ENCODE results near the gene AMPD3.

AMPD3 gene

GRCh38 chr11:10543782-10544181, 88.7 kb downstream of the AMPD3 start:
- Histone ChIP-seq H2AK5ac (ENCODE audit: low read length, severe bottlenecking) (no peak overlapping the region), H4K8ac (ENCODE audit: low read length) (no peak overlapping the region), H3K79me1 (replicated peaks; ENCODE audit: low read length, poor library complexity, severe bottlenecking) (peaks cover 2% of the 10 kb centered on the region), H3K4me3 (ENCODE audit: insufficient read depth in 1 of 2, low read depth in 1 of 2, low read length in 2 of 2) (no peak overlapping the region), H3K18ac (ENCODE audit: low read depth in 1 of 2, low read length in 2 of 2) (no peak overlapping the region), H3K4me1 (ENCODE audit: control insufficient read depth, insufficient read depth, low read depth, low read length) (no peaks in the 10 kb centered on the region), H3K23ac (ENCODE audit: low read length in 2 of 2) (no peak overlapping the region), H2BK12ac (ENCODE audit: low read length in 2 of 2) (peak overlapping the region in 1 of 2 experiments; percentile 54), H2AFZ (ENCODE audit: low read depth, low read length) (no peak overlapping the region), H3K4ac (ENCODE audit: low read depth in 1 of 2, low read length in 2 of 2) (no peak overlapping the region), H3K14ac (ENCODE audit: low read length in 2 of 2) (no peak overlapping the region), H3K4me2 (ENCODE audit: low read length, poor library complexity, severe bottlenecking) (no peak overlapping the region), H3K36me3 (ENCODE audit: control insufficient read depth in 1 of 2, insufficient read depth in 2 of 2, low read depth in 1 of 2, low read length in 2 of 2) (no peaks in the 10 kb centered on the region), H4K91ac (ENCODE audit: low read length) (peak overlapping the region; percentile 80), H2BK15ac (ENCODE audit: low read depth, poor library complexity, severe bottlenecking) (no peak overlapping the region), H3K9ac (ENCODE audit: low read length) (no peak overlapping the region), H3K27ac (ENCODE audit: low read length, poor library complexity, severe bottlenecking) (no peak overlapping the region), H2BK120ac (ENCODE audit: low read depth, low read length) (no peak overlapping the region), H3K27me3 (ENCODE audit: control insufficient read depth in 1 of 2, insufficient read depth in 1 of 2, low read length in 2 of 2) (no peaks in the 10 kb centered on the region), H2BK5ac (ENCODE audit: low read depth, low read length, poor library complexity, severe bottlenecking) (no peak overlapping the region), H3K9me3 (ENCODE audit: control insufficient read depth, low read length) (no peaks in the 10 kb centered on the region)
- WGBS, result 95% methylated on average over 13 of the region's 14 CpGs
- DNase-seq, result no peak

- Histone ChIP-seq H2BK15ac (ENCODE audit: low read depth, poor library complexity, severe bottlenecking) (no peak overlapping the region), H3K4me1 (ENCODE audit: control insufficient read depth, insufficient read depth, low read depth, low read length) (no peaks in the 10 kb centered on the region), H2BK5ac (ENCODE audit: low read depth, low read length, poor library complexity, severe bottlenecking) (no peak overlapping the region), H3K4me2 (ENCODE audit: low read length, poor library complexity, severe bottlenecking) (no peak overlapping the region), H2BK12ac (ENCODE audit: low read length in 2 of 2) (no peak overlapping the region), H3K36me3 (ENCODE audit: control insufficient read depth in 1 of 2, insufficient read depth in 2 of 2, low read depth in 1 of 2, low read length in 2 of 2) (no peaks in the 10 kb centered on the region), H3K9me3 (ENCODE audit: control insufficient read depth, low read length) (no peaks in the 10 kb centered on the region), H2AFZ (ENCODE audit: low read depth, low read length) (no peak overlapping the region), H2AK5ac (ENCODE audit: low read length, severe bottlenecking) (no peak overlapping the region), H3K18ac (ENCODE audit: low read depth in 1 of 2, low read length in 2 of 2) (no peak overlapping the region), H3K14ac (ENCODE audit: low read length in 2 of 2) (peak overlapping the region in 1 of 2 experiments; percentile 30), H3K23ac (ENCODE audit: low read length in 2 of 2) (no peak overlapping the region), H3K27ac (ENCODE audit: low read length, poor library complexity, severe bottlenecking) (no peak overlapping the region), H3K79me1 (replicated peaks; ENCODE audit: low read length, poor library complexity, severe bottlenecking) (peaks cover 2% of the 10 kb centered on the region), H4K91ac (ENCODE audit: low read length) (peak overlapping the region; percentile 28), H3K4me3 (ENCODE audit: insufficient read depth in 1 of 2, low read depth in 1 of 2, low read length in 2 of 2) (no peak overlapping the region), H3K9ac (ENCODE audit: low read length) (no peak overlapping the region), H4K8ac (ENCODE audit: low read length) (no peak overlapping the region), H3K27me3 (ENCODE audit: control insufficient read depth in 1 of 2, insufficient read depth in 1 of 2, low read length in 2 of 2) (no peaks in the 10 kb centered on the region), H2BK120ac (ENCODE audit: low read depth, low read length) (no peak overlapping the region), H3K4ac (ENCODE audit: low read depth in 1 of 2, low read length in 2 of 2) (no peak overlapping the region)
- 76% methylated on average over 6 of the region's 7 CpGs for WGBS
- DNase-seq, result no peak
Observed at GRCh38 chr11:10544491-10545465, 89.7 kb downstream of the AMPD3 start.

- Histone ChIP-seq H3K36me3 (ENCODE audit: control insufficient read depth in 1 of 2, insufficient read depth in 2 of 2, low read depth in 1 of 2, low read length in 2 of 2) (no peaks in the 10 kb centered on the region), H2BK120ac (ENCODE audit: low read depth, low read length) (no peak overlapping the region), H4K8ac (ENCODE audit: low read length) (no peak overlapping the region), H3K4ac (ENCODE audit: low read depth in 1 of 2, low read length in 2 of 2) (no peak overlapping the region), H3K27me3 (ENCODE audit: control insufficient read depth in 1 of 2, insufficient read depth in 1 of 2, low read length in 2 of 2) (no peaks in the 10 kb centered on the region), H2BK5ac (ENCODE audit: low read depth, low read length, poor library complexity, severe bottlenecking) (no peak overlapping the region), H2AK5ac (ENCODE audit: low read length, severe bottlenecking) (no peak overlapping the region), H3K4me2 (ENCODE audit: low read length, poor library complexity, severe bottlenecking) (no peak overlapping the region), H4K91ac (ENCODE audit: low read length) (no peak overlapping the region), H3K9ac (ENCODE audit: low read length) (peak overlapping the region; percentile 70), H3K4me1 (ENCODE audit: control insufficient read depth, insufficient read depth, low read depth, low read length) (no peaks in the 10 kb centered on the region), H3K27ac (ENCODE audit: low read length, poor library complexity, severe bottlenecking) (no peak overlapping the region), H2AFZ (ENCODE audit: low read depth, low read length) (no peak overlapping the region), H3K9me3 (ENCODE audit: control insufficient read depth, low read length) (no peaks in the 10 kb centered on the region), H3K14ac (ENCODE audit: low read length in 2 of 2) (no peak overlapping the region), H2BK15ac (ENCODE audit: low read depth, poor library complexity, severe bottlenecking) (no peak overlapping the region), H3K18ac (ENCODE audit: low read depth in 1 of 2, low read length in 2 of 2) (no peak overlapping the region), H3K4me3 (ENCODE audit: insufficient read depth in 1 of 2, low read depth in 1 of 2, low read length in 2 of 2) (peak overlapping the region in 1 of 2 experiments; percentile 15), H3K23ac (ENCODE audit: low read length in 2 of 2) (no peak overlapping the region), H3K79me1 (replicated peaks; ENCODE audit: low read length, poor library complexity, severe bottlenecking) (no peaks in the 10 kb centered on the region), H2BK12ac (ENCODE audit: low read length in 2 of 2) (no peak overlapping the region)
- 100% methylated on average over 2 of the region's 3 CpGs for WGBS
- DNase-seq, result peak; percentile 75
Observed at GRCh38 chr11:10550503-10551289, 95.6 kb downstream of the AMPD3 start.

GRCh38 chr11:10551290-10551592, 96.2 kb downstream of the AMPD3 start:
- Histone ChIP-seq H4K91ac (ENCODE audit: low read length) (no peak overlapping the region), H3K9me3 (ENCODE audit: control insufficient read depth, low read length) (no peaks in the 10 kb centered on the region), H4K8ac (ENCODE audit: low read length) (no peak overlapping the region), H3K4me2 (ENCODE audit: low read length, poor library complexity, severe bottlenecking) (no peak overlapping the region), H3K4me3 (ENCODE audit: insufficient read depth in 1 of 2, low read depth in 1 of 2, low read length in 2 of 2) (peak overlapping the region in 1 of 2 experiments; percentile 15), H3K9ac (ENCODE audit: low read length) (peak overlapping the region; percentile 70), H2BK12ac (ENCODE audit: low read length in 2 of 2) (no peak overlapping the region), H2BK15ac (ENCODE audit: low read depth, poor library complexity, severe bottlenecking) (no peak overlapping the region), H3K4me1 (ENCODE audit: control insufficient read depth, insufficient read depth, low read depth, low read length) (no peaks in the 10 kb centered on the region), H3K27ac (ENCODE audit: low read length, poor library complexity, severe bottlenecking) (no peak overlapping the region), H2BK120ac (ENCODE audit: low read depth, low read length) (no peak overlapping the region), H2BK5ac (ENCODE audit: low read depth, low read length, poor library complexity, severe bottlenecking) (no peak overlapping the region), H2AK5ac (ENCODE audit: low read length, severe bottlenecking) (no peak overlapping the region), H3K27me3 (ENCODE audit: control insufficient read depth in 1 of 2, insufficient read depth in 1 of 2, low read length in 2 of 2) (no peaks in the 10 kb centered on the region), H3K14ac (ENCODE audit: low read length in 2 of 2) (no peak overlapping the region), H3K23ac (ENCODE audit: low read length in 2 of 2) (no peak overlapping the region), H2AFZ (ENCODE audit: low read depth, low read length) (no peak overlapping the region), H3K36me3 (ENCODE audit: control insufficient read depth in 1 of 2, insufficient read depth in 2 of 2, low read depth in 1 of 2, low read length in 2 of 2) (no peaks in the 10 kb centered on the region), H3K18ac (ENCODE audit: low read depth in 1 of 2, low read length in 2 of 2) (no peak overlapping the region), H3K4ac (ENCODE audit: low read depth in 1 of 2, low read length in 2 of 2) (no peak overlapping the region), H3K79me1 (replicated peaks; ENCODE audit: low read length, poor library complexity, severe bottlenecking) (no peaks in the 10 kb centered on the region)
- 94% methylated on average over 3 of the region's 4 CpGs for WGBS
- DNase-seq, result no peak
